ENCODE results near the gene SERP1. TPM values are rescaled to one million over a fixed set of nuclear protein-coding genes. Genes with fewer than 3 reads are reported as not detected.

Gene SERP1
- total RNA-seq, 2 experiments from 2014 or later: 115 TPM

- H3K27ac Mint-ChIP-seq: peak overlapping the region; percentile 99
- no peak for TF ChIP-seq CTCF (IDR thresholded peaks at IDR 0.05)
- ChIA-PET CTCF (interaction anchor here (1.2 to 2.8 kb wide), 3 partner anchors 13 to 215 kb away, joined by 3 to 13 read pairs (median 4); no protein-coding TSS in a partner anchor), POLR2A (interaction anchor here (0.7 to 3.8 kb wide), 11 partner anchors 8 to 217 kb away, joined by 3 to 46 read pairs (median 5); partner anchors contain the start of genes SELENOT, SIAH2 and TSC22D2)
- H3K4me3 Mint-ChIP-seq: peak overlapping the region; percentile 95
- no peaks in the 10 kb centered on the region for H3K9me3 Mint-ChIP-seq
- no peaks in the 10 kb centered on the region for H3K27me3 Mint-ChIP-seq
- H3K36me3 Mint-ChIP-seq (ENCODE audit: low read depth): peaks cover 59% of the 10 kb centered on the region
- intact Hi-C loops (cut with micrococcal nuclease): loop anchor here (2.0 to 10.0 kb wide), 3 partner anchors 57 to 217 kb away; partner anchors contain the start of genes ERICH6, SELENOT and SIAH2
- peaks cover 55% of the 10 kb centered on the region for H3K4me1 Mint-ChIP-seq (ENCODE audit: low read depth)
- peak; percentile 63 for DNase-seq
- peak; percentile 5 for ATAC-seq
Observed at GRCh38 chr3:150545419-150546225, 674 bp downstream of the SERP1 start.

GRCh38 chr3:150544726-150545125, 1.6 kb downstream of the SERP1 start:
- H3K4me3 Mint-ChIP-seq: peak overlapping the region; percentile 95
- peaks cover 55% of the 10 kb centered on the region for H3K36me3 Mint-ChIP-seq (ENCODE audit: low read depth)
- no peaks in the 10 kb centered on the region for H3K9me3 Mint-ChIP-seq
- POLR2A ChIA-PET: interaction anchor here (0.7 to 3.8 kb wide), 6 partner anchors 11 to 1700 kb away, joined by 3 to 46 read pairs (median 14); partner anchors contain the start of genes SELENOT, SIAH2 and TSC22D2
- TF ChIP-seq CTCF (IDR thresholded peaks at IDR 0.05): no peak
- intact Hi-C loops (cut with micrococcal nuclease): loop anchor here (5.0 to 10.0 kb wide), 2 partner anchors 160 to 218 kb away; partner anchors contain the start of genes ERICH6 and SIAH2
- no peak for DNase-seq
- CTCF ChIA-PET: interaction anchor here (1.1 to 2.8 kb wide), 3 partner anchors 12 to 216 kb away, joined by 4 to 13 read pairs (median 4); no protein-coding TSS in a partner anchor
- no peak for ATAC-seq
- no peaks in the 10 kb centered on the region for H3K27me3 Mint-ChIP-seq
- peak overlapping the region; percentile 81 for H3K27ac Mint-ChIP-seq
- peaks cover 50% of the 10 kb centered on the region for H3K4me1 Mint-ChIP-seq (ENCODE audit: low read depth)

- H3K4me1 Mint-ChIP-seq (ENCODE audit: low read depth): peaks cover 44% of the 10 kb centered on the region
- ChIA-PET CTCF (interaction anchor here (1.1 to 2.8 kb wide), 2 partner anchors 11 to 178 kb away, joined by 4 to 13 read pairs; no protein-coding TSS in a partner anchor), POLR2A (interaction anchor here (3.4 to 3.8 kb wide), 2 partner anchors 59 to 219 kb away, joined by 17 to 46 read pairs; partner anchors contain the start of genes SELENOT and SIAH2)
- H3K4me3 Mint-ChIP-seq: peak overlapping the region; percentile 95
- peak overlapping the region; percentile 81 for H3K27ac Mint-ChIP-seq
- TF ChIP-seq CTCF (IDR thresholded peaks at IDR 0.05): no peak
- peaks cover 50% of the 10 kb centered on the region for H3K36me3 Mint-ChIP-seq (ENCODE audit: low read depth)
- H3K27me3 Mint-ChIP-seq: no peaks in the 10 kb centered on the region
- intact Hi-C loops (cut with micrococcal nuclease): loop anchor here (10.0 kb wide), 1 partner anchor 161 kb away; the partner anchor contains the start of gene ERICH6
- DNase-seq: no peak
- ATAC-seq: no peak
- no peaks in the 10 kb centered on the region for H3K9me3 Mint-ChIP-seq
Observed at GRCh38 chr3:150544041-150544440, 2.3 kb downstream of the SERP1 start.

GRCh38 chr3:150543531-150543930, 2.8 kb downstream of the SERP1 start:
- no peaks in the 10 kb centered on the region for H3K9me3 Mint-ChIP-seq
- ChIA-PET CTCF (interaction anchor here (2.8 kb wide), 1 partner anchor 11 kb away, joined by 13 read pairs; no protein-coding TSS in a partner anchor), POLR2A (interaction anchor here (0.6 to 3.8 kb wide), 4 partner anchors 25 to 219 kb away, joined by 3 to 46 read pairs (median 4); partner anchors contain the start of genes SELENOT and SIAH2)
- H3K27ac Mint-ChIP-seq: peak overlapping the region; percentile 81
- peaks cover 39% of the 10 kb centered on the region for H3K4me1 Mint-ChIP-seq (ENCODE audit: low read depth)
- DNase-seq (no peak), ATAC-seq (no peak)
- no peak for TF ChIP-seq CTCF (IDR thresholded peaks at IDR 0.05)
- intact Hi-C loops (cut with micrococcal nuclease): loop anchor here (10.0 kb wide), 1 partner anchor 161 kb away; the partner anchor contains the start of gene ERICH6
- no peaks in the 10 kb centered on the region for H3K27me3 Mint-ChIP-seq
- peaks cover 46% of the 10 kb centered on the region for H3K36me3 Mint-ChIP-seq (ENCODE audit: low read depth)
- H3K4me3 Mint-ChIP-seq: peak overlapping the region; percentile 95

All from activated CD8-positive, alpha-beta T cell treated with anti-CD3 and anti-CD28 coated beads for 36 hours (primary cell).